Measurements from ENCODE around the gene NKAIN2. TPM values are rescaled to one million over a fixed set of nuclear protein-coding genes. Genes with fewer than 3 reads are reported as not detected.

The NKAIN2 gene
- total and polyA plus RNA-seq, 9 of the 15 experiments (the other 6 are each of a cell fraction or from before 2014, with no cell fraction given): not detected

DNA sequence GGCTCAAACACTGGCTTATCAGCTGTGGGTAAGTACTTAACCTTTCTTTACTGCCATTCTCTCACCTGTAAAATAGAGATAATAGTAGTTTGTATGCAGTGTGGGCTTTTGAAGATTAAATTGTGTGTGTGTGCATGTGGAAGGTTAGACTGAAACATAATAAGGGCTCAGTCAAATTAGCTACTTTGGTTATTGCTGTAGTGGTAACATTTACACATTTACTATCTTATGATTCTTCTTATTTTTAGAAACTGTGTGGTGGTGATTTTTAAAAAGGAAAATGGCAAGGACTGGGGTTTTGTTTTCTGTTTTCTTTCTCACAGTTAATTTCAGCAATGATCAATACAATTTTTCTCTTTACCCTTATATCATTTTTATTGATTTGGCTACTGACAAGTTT, 206.9 kb downstream of the NKAIN2 start:
- intact Hi-C loops (cut with micrococcal nuclease): no loop called here
- in situ Hi-C loops (cut with MboI): no loop called here
- ATAC-seq: no peak
- no peak for FAIRE-seq
- Histone ChIP-seq H3K27ac (ENCODE audit: extremely low read depth, low read depth, low read length) (no peak overlapping the region), H3K9me1 (ENCODE audit: control insufficient read depth, insufficient read depth, low read length) (no peaks in the 10 kb centered on the region), H3K4me3 (no peak overlapping the region), H3K9me3 (replicated peaks; ENCODE audit: control insufficient read depth, insufficient read depth, low read depth, low read length) (no peaks in the 10 kb centered on the region), H3K4me1 (replicated peaks in 1 of 2; ENCODE audit: control insufficient read depth in 2 of 2, insufficient read depth in 2 of 2, low read length in 2 of 2) (no peaks in the 10 kb centered on the region), H3K9ac (ENCODE audit: insufficient read depth in 1 of 2, low read depth in 2 of 2, low read length in 2 of 2) (no peak overlapping the region), H2AFZ (ENCODE audit: low read depth, low read length) (no peak overlapping the region), H3K4me2 (ENCODE audit: insufficient read depth, low read length) (no peak overlapping the region), H3K79me2 (ENCODE audit: control insufficient read depth, insufficient read depth, low read length) (no peaks in the 10 kb centered on the region), H4K20me1 (replicated peaks; ENCODE audit: control insufficient read depth, insufficient read depth, low read length) (no peaks in the 10 kb centered on the region), H3K27me3 (ENCODE audit: control insufficient read depth in 2 of 2, insufficient read depth in 2 of 2, low read length in 2 of 2) (no peaks in the 10 kb centered on the region), H3K36me3 (ENCODE audit: control insufficient read depth, insufficient read depth, low read length) (no peaks in the 10 kb centered on the region)
- DNase-seq (ENCODE audit: extremely low read depth in 1 of 4, low spot score in 3 of 4): no peak
- BruUV-seq (replicated peaks): no TSS peak
- CTCF ChIA-PET (ENCODE audit: low intra/inter-chr PET ratio): no interaction called here
- TF ChIP-seq, protein P1, sequence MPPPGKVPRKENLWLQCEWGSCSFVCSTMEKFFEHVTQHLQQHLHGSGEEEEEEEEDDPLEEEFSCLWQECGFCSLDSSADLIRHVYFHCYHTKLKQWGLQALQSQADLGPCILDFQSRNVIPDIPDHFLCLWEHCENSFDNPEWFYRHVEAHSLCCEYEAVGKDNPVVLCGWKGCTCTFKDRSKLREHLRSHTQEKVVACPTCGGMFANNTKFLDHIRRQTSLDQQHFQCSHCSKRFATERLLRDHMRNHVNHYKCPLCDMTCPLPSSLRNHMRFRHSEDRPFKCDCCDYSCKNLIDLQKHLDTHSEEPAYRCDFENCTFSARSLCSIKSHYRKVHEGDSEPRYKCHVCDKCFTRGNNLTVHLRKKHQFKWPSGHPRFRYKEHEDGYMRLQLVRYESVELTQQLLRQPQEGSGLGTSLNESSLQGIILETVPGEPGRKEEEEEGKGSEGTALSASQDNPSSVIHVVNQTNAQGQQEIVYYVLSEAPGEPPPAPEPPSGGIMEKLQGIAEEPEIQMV (tag; conservative IDR thresholded peaks at IDR 0.05; ENCODE audit: low read depth): no peak
- no peak for TF ChIP-seq HNRNPH1 (optimal IDR thresholded peaks at IDR 0.05; ENCODE audit: low read depth, low read length)
- TF ChIP-seq ZBTB5 (IDR thresholded peaks at IDR 0.05): no peak
- TF ChIP-seq NFXL1 (CRISPR knock-in tag; IDR thresholded peaks at IDR 0.05): no peak
- no peak for TF ChIP-seq ASH1L (IDR thresholded peaks at IDR 0.05; ENCODE audit: borderline replicate concordance, low read depth, partially characterized antibody)
- no peak for TF ChIP-seq HMG20B (CRISPR knock-in tag; IDR thresholded peaks at IDR 0.05)
- no peak for TF ChIP-seq NR2F6 (CRISPR knock-in tag; IDR thresholded peaks at IDR 0.05)
- TF ChIP-seq, protein P2, sequence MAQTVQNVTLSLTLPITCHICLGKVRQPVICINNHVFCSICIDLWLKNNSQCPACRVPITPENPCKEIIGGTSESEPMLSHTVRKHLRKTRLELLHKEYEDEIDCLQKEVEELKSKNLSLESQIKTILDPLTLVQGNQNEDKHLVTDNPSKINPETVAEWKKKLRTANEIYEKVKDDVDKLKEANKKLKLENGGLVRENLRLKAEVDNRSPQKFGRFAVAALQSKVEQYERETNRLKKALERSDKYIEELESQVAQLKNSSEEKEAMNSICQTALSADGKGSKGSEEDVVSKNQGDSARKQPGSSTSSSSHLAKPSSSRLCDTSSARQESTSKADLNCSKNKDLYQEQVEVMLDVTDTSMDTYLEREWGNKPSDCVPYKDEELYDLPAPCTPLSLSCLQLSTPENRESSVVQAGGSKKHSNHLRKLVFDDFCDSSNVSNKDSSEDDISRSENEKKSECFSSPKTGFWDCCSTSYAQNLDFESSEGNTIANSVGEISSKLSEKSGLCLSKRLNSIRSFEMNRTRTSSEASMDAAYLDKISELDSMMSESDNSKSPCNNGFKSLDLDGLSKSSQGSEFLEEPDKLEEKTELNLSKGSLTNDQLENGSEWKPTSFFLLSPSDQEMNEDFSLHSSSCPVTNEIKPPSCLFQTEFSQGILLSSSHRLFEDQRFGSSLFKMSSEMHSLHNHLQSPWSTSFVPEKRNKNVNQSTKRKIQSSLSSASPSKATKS (CRISPR knock-in tag; IDR thresholded peaks at IDR 0.05): no peak
- TF ChIP-seq HDAC6 (IDR thresholded peaks at IDR 0.05; ENCODE audit: low read depth, low read length): no peak
- TF ChIP-seq HNRNPK (IDR thresholded peaks at IDR 0.05; ENCODE audit: low read depth, low read length, poor library complexity, severe bottlenecking): no peak
- no peak for TF ChIP-seq CCNT2 (IDR thresholded peaks at IDR 0.05; ENCODE audit: borderline replicate concordance, extremely low read depth, insufficient read length, low read depth, low read length)
- no peak for TF ChIP-seq DNMT1 (IDR thresholded peaks at IDR 0.05)
- TF ChIP-seq ZNF668 (CRISPR knock-in tag; IDR thresholded peaks at IDR 0.05): no peak
- TF ChIP-seq CGGBP1 (CRISPR knock-in tag; IDR thresholded peaks at IDR 0.05): no peak
- POLR2A ChIA-PET: no interaction called here
